Measurements from ENCODE around the gene TBC1D20. TPM values are rescaled to one million over a fixed set of nuclear protein-coding genes. Genes with fewer than 3 reads are reported as not detected.

The TBC1D20 gene
- total RNA-seq, 8 experiments from 2014 or later, result 13.1 to 31.4 (median 20.3) TPM

- Histone ChIP-seq H3K4me1 (replicated peaks in 1 of 2) (peaks cover 27 to 29% of the 10 kb centered on the region in 2 donors), H3K27ac (peak overlapping the region in 1 of 2 donors; percentile 19), H3K4me3 (no peak overlapping the region)
- in situ Hi-C loops (cut with MboI; ENCODE audit: low pct_unique_long_range_greater_than_20kb in 2 of 9, low sequenced_read_pairs in 9 of 9, unreplicated experiment in 9 of 9), result no loop called here
- ATAC-seq (replicated peaks in 6 of 8), result peak in 7 of 8 experiments; percentile 24 to 93 (median 87)
- WGBS, 10 experiments, result 53 to 100% (median 68%) methylated on average over 1 to 15 of the region's 17 CpGs; no CpG with 5 or more reads in 2 of the 10 experiments
Measured at GRCh38 chr20:431012-431904, 31.1 kb downstream of the TBC1D20 start.

- in situ Hi-C loops (cut with MboI; ENCODE audit: low pct_unique_long_range_greater_than_20kb in 2 of 9, low sequenced_read_pairs in 9 of 9, unreplicated experiment in 9 of 9), result no loop called here
- Histone ChIP-seq H3K27ac (peak overlapping the region in 1 of 2 donors; percentile 15), H3K4me1 (replicated peaks in 1 of 2) (peaks cover 27 to 29% of the 10 kb centered on the region in 2 donors), H3K4me3 (no peak overlapping the region)
- 20 to 100% (median 67%) methylated on average over 1 to 3 of the region's 21 CpGs; no CpG with 5 or more reads in 3 of the 10 experiments for WGBS, 10 experiments
- ATAC-seq (replicated peaks in 6 of 8), result peak in 6 of 8 experiments; percentile 6 to 84 (median 47)
Measured at GRCh38 chr20:430091-430999, 32.0 kb downstream of the TBC1D20 start.

GRCh38 chr20:428658-429200 lies 33.6 kb downstream of the TBC1D20 start:
- 100% methylated on average over 4 of the region's 14 CpGs; no CpG with 5 or more reads in 9 of the 10 experiments for WGBS, 10 experiments
- in situ Hi-C loops (cut with MboI; ENCODE audit: low pct_unique_long_range_greater_than_20kb in 2 of 9, low sequenced_read_pairs in 9 of 9, unreplicated experiment in 9 of 9), result no loop called here
- Histone ChIP-seq H3K4me3 (no peak overlapping the region), H3K4me1 (replicated peaks in 1 of 2) (peaks cover 12 to 15% of the 10 kb centered on the region in 2 donors), H3K27ac (no peak overlapping the region)
- no peak for ATAC-seq (replicated peaks in 6 of 8)

- Histone ChIP-seq H3K4me1 (replicated peaks in 1 of 2) (peaks cover 11 to 15% of the 10 kb centered on the region in 2 donors), H3K27ac (no peak overlapping the region), H3K4me3 (no peak overlapping the region)
- WGBS, 10 experiments, result 92 to 100% (median 100%) methylated on average over 2 to 5 of the region's 14 CpGs; no CpG with 5 or more reads in 5 of the 10 experiments
- ATAC-seq (replicated peaks in 6 of 8), result no peak
- in situ Hi-C loops (cut with MboI; ENCODE audit: low pct_unique_long_range_greater_than_20kb in 2 of 9, low sequenced_read_pairs in 9 of 9, unreplicated experiment in 9 of 9), result no loop called here
Measured at GRCh38 chr20:427849-428657, 34.3 kb downstream of the TBC1D20 start.

- WGBS, 10 experiments, result 80 to 100% (median 100%) methylated on average over 1 of the region's 4 CpGs; no CpG with 5 or more reads in 7 of the 10 experiments
- no peak overlapping the region for H3K4me3 ChIP-seq
- in situ Hi-C loops (cut with MboI; ENCODE audit: low pct_unique_long_range_greater_than_20kb in 2 of 9, low sequenced_read_pairs in 9 of 9, unreplicated experiment in 9 of 9), result no loop called here
- peaks cover 11 to 15% of the 10 kb centered on the region in 2 donors for H3K4me1 ChIP-seq (replicated peaks in 1 of 2)
- no peak for ATAC-seq (replicated peaks in 6 of 8)
- no peak overlapping the region for H3K27ac ChIP-seq
Measured at GRCh38 chr20:427401-427800, 34.9 kb downstream of the TBC1D20 start.

- ATAC-seq (replicated peaks in 6 of 8), result no peak
- no peak overlapping the region for H3K27ac ChIP-seq
- WGBS, 10 experiments, result 82 to 100% (median 100%) methylated on average over 1 to 2 of the region's 2 CpGs; no CpG with 5 or more reads in 2 of the 10 experiments
- in situ Hi-C loops (cut with MboI; ENCODE audit: low pct_unique_long_range_greater_than_20kb in 2 of 9, low sequenced_read_pairs in 9 of 9, unreplicated experiment in 9 of 9), result no loop called here
- no peak overlapping the region for H3K4me3 ChIP-seq
- H3K4me1 ChIP-seq (replicated peaks in 1 of 2), result peaks cover 11 to 14% of the 10 kb centered on the region in 2 donors
Measured at GRCh38 chr20:426566-426965, 35.8 kb downstream of the TBC1D20 start.

GRCh38 chr20:421685-422250 lies 40.6 kb downstream of the TBC1D20 start:
- no peak overlapping the region for H3K4me3 ChIP-seq
- WGBS, 10 experiments, result 86 to 100% (median 100%) methylated on average over 1 to 5 of the region's 8 CpGs; no CpG with 5 or more reads in 5 of the 10 experiments
- H3K27ac ChIP-seq, result no peak overlapping the region
- in situ Hi-C loops (cut with MboI; ENCODE audit: low pct_unique_long_range_greater_than_20kb in 2 of 9, low sequenced_read_pairs in 9 of 9, unreplicated experiment in 9 of 9), result no loop called here
- no peaks in the 10 kb centered on the region for H3K4me1 ChIP-seq (replicated peaks in 1 of 2)
- no peak for ATAC-seq (replicated peaks in 6 of 8)

GRCh38 chr20:420721-421574 lies 41.4 kb downstream of the TBC1D20 start:
- Histone ChIP-seq H3K4me1 (replicated peaks in 1 of 2) (no peaks in the 10 kb centered on the region), H3K27ac (no peak overlapping the region), H3K4me3 (no peak overlapping the region)
- WGBS, 10 experiments, result 96% methylated on average over 5 of the region's 49 CpGs; no CpG with 5 or more reads in 9 of the 10 experiments
- ATAC-seq (replicated peaks in 6 of 8), result no peak
- in situ Hi-C loops (cut with MboI; ENCODE audit: low pct_unique_long_range_greater_than_20kb in 2 of 9, low sequenced_read_pairs in 9 of 9, unreplicated experiment in 9 of 9), result no loop called here

GRCh38 chr20:420166-420620 lies 42.1 kb downstream of the TBC1D20 start:
- no peaks in the 10 kb centered on the region for H3K4me1 ChIP-seq (replicated peaks in 1 of 2)
- WGBS, 10 experiments, result 86% methylated on average over 1 of the region's 20 CpGs; no CpG with 5 or more reads in 9 of the 10 experiments
- ATAC-seq (replicated peaks in 6 of 8), result peak in 2 of 8 experiments; percentile 9 to 12
- H3K4me3 ChIP-seq, result no peak overlapping the region
- in situ Hi-C loops (cut with MboI; ENCODE audit: low pct_unique_long_range_greater_than_20kb in 2 of 9, low sequenced_read_pairs in 9 of 9, unreplicated experiment in 9 of 9), result no loop called here
- H3K27ac ChIP-seq, result no peak overlapping the region

- WGBS, 10 experiments, result 100% methylated on average over 1 of the region's 32 CpGs; no CpG with 5 or more reads in 8 of the 10 experiments
- H3K4me3 ChIP-seq, result no peak overlapping the region
- ATAC-seq (replicated peaks in 6 of 8), result peak in 2 of 8 experiments; percentile 12 to 29
- in situ Hi-C loops (cut with MboI; ENCODE audit: low pct_unique_long_range_greater_than_20kb in 2 of 9, low sequenced_read_pairs in 9 of 9, unreplicated experiment in 9 of 9), result no loop called here
- no peak overlapping the region for H3K27ac ChIP-seq
- H3K4me1 ChIP-seq (replicated peaks in 1 of 2), result no peaks in the 10 kb centered on the region
Measured at GRCh38 chr20:419556-420165, 42.7 kb downstream of the TBC1D20 start.

All from motor neuron (in vitro differentiated cells).